ENCODE data around the gene MC3R.

Gene MC3R

DNA sequence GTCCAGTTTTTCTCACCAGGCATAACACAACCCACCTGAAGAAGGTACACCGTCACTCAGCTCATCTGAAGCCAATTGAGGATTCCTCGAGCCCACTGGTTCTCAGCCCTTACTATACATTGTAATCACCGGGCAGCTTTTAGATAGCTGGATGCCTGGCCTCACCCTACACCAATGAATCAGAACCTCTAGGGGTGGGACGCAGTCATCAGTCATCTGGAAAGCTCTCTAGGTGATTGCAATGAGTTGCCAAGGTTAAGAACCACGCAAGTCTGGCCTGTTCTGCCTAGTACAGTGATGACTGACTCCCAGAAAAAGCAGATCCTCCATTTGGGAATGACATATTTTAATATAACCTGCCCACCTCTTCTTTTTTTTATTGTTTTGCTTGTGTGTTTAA lies 41.1 kb downstream of the MC3R start:
- TF ChIP-seq SUZ12 (IDR thresholded peaks at IDR 0.05): no peak
- TF ChIP-seq, protein P1, sequence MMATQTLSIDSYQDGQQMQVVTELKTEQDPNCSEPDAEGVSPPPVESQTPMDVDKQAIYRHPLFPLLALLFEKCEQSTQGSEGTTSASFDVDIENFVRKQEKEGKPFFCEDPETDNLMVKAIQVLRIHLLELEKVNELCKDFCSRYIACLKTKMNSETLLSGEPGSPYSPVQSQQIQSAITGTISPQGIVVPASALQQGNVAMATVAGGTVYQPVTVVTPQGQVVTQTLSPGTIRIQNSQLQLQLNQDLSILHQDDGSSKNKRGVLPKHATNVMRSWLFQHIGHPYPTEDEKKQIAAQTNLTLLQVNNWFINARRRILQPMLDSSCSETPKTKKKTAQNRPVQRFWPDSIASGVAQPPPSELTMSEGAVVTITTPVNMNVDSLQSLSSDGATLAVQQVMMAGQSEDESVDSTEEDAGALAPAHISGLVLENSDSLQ (IDR thresholded peaks at IDR 0.05): no peak
- no peak for TF ChIP-seq ARNT (IDR thresholded peaks at IDR 0.05)
- no peak for TF ChIP-seq NFRKB (IDR thresholded peaks at IDR 0.05)
- TF ChIP-seq BHLHE40 (IDR thresholded peaks at IDR 0.05; ENCODE audit: borderline replicate concordance): no peak
- no peak for TF ChIP-seq CTBP1 (IDR thresholded peaks at IDR 0.05; ENCODE audit: borderline replicate concordance)
- TF ChIP-seq HDGF (IDR thresholded peaks at IDR 0.05; ENCODE audit: borderline replicate concordance): no peak
- ChIA-PET CTCF (no interaction called here), POLR2A (no interaction called here)
- DNase-seq (ENCODE audit: extremely low spot score): no peak

DNA sequence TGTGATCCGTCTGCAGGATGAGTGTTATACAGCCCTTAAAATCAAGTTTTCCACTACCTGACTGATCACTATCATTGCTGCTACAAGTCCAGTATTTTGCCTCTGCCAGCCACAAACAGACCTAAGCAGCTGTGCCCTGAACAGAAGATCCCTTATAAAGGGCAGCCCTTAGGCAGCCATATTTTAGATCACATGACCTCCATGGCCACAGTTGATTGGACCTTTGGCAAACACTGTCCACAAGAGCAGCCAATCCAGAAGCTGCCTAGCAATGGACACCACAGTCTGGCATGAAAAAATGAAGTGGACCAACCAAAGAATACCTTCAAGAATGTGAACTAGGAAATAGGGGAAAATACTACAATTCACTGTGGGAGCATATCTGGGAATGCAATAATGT lies 50.8 kb downstream of the MC3R start:
- CTCF ChIA-PET: no interaction called here
- no peak for TF ChIP-seq TARDBP (IDR thresholded peaks at IDR 0.05)
- no peak for TF ChIP-seq CTBP1 (IDR thresholded peaks at IDR 0.05; ENCODE audit: borderline replicate concordance)
- TF ChIP-seq HDGF (IDR thresholded peaks at IDR 0.05; ENCODE audit: borderline replicate concordance): no peak
- TF ChIP-seq, protein P1 (IDR thresholded peaks at IDR 0.05): no peak
- no peak for TF ChIP-seq ZNF384 (IDR thresholded peaks at IDR 0.05)
- TF ChIP-seq SUZ12 (IDR thresholded peaks at IDR 0.05): no peak
- TF ChIP-seq LEF1 (IDR thresholded peaks at IDR 0.05; ENCODE audit: borderline replicate concordance): no peak
- DNase-seq (ENCODE audit: extremely low spot score): no peak
- POLR2A ChIA-PET: no interaction called here
